OCI-LY1 (cell line): Measurements from ENCODE around the gene ATN1.

Source experiments
- EZH2 ChIP-seq: fragments of 200-600 bp; sonication (generic), shearing (Covaris generic); IDR thresholded peaks from 2 replicates; pipeline ENCODE4 v1.8.0; 2017; ENCODE audit warnings: borderline replicate concordance, mixed run types, mild to moderate bottlenecking, antibody characterized with exemption, low read length, moderate library complexity, mixed read lengths
- TF ChIP-seq, protein P1 (sequence below): fragments of 200-600 bp; sonication (generic), shearing (Covaris generic); IDR thresholded peaks from 2 replicates; pipeline ENCODE4 v1.5.1; 2017; ENCODE audit warnings: mild to moderate bottlenecking, antibody characterized with exemption, low read length, moderate library complexity, mixed read lengths

DNA sequence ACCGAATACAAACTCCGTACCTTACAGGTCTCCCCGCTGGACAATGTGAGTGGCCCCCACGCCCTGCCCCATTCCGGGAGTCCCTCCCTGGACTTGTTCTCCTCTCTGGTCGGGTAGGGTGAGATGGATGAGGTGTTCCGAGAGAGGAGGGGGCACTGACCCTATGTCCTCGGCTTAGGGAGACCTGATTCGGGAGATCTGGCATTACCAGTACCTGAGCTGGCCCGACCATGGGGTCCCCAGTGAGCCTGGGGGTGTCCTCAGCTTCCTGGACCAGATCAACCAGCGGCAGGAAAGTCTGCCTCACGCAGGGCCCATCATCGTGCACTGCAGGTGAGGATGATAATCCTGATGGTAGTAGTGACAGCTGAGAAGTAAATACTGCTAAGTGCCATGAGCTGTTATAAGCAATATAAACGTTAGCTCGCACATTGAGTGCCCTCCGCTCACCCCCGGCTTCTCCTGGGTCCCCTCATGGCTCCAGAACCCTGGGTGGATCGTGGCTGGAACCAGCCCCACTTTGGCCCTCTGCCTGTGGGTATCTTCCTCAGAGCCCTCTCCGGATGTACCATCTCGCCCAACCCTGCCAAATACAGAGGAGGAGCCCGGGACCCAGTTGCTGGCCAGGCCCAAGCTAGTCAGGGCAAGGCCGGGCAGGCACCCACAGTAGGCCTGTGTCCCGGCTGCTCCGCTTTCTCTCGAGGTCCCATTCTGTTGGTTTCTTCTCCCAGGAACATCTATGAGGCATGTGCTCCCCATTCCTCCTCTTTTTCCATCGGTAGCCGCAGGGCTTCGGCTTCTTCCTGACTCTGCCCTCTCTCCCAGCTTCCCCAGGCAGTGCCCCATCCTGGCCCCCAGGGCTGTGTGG is 30.2 kb downstream of the ATN1 start:
- TF ChIP-seq, protein P1, sequence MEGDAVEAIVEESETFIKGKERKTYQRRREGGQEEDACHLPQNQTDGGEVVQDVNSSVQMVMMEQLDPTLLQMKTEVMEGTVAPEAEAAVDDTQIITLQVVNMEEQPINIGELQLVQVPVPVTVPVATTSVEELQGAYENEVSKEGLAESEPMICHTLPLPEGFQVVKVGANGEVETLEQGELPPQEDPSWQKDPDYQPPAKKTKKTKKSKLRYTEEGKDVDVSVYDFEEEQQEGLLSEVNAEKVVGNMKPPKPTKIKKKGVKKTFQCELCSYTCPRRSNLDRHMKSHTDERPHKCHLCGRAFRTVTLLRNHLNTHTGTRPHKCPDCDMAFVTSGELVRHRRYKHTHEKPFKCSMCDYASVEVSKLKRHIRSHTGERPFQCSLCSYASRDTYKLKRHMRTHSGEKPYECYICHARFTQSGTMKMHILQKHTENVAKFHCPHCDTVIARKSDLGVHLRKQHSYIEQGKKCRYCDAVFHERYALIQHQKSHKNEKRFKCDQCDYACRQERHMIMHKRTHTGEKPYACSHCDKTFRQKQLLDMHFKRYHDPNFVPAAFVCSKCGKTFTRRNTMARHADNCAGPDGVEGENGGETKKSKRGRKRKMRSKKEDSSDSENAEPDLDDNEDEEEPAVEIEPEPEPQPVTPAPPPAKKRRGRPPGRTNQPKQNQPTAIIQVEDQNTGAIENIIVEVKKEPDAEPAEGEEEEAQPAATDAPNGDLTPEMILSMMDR: no peak
- no peak for TF ChIP-seq EZH2
